Neural crest cell (in vitro differentiated cells): ENCODE results near the gene SLIT3. TPM values are rescaled to one million over a fixed set of nuclear protein-coding genes. Genes with fewer than 3 reads are reported as not detected.

ENCODE experiments used
- DNase-seq: peaks from one replicate; pipeline ENCODE4 v3.0.0; 2021; ENCODE audit warnings: low read depth, mixed read lengths, low spot score
- H3K27ac Mint-ChIP-seq: one replicate; pipeline ENCODE4 v1.8.0; 2021; ENCODE audit warnings: mild to moderate bottlenecking, mixed read lengths; ENCODE audit not compliant: unreplicated experiment
- H3K27me3 Mint-ChIP-seq: 2 replicates; pipeline ENCODE4 v1.8.0; 2021; ENCODE audit warnings: low read depth, mild to moderate bottlenecking, mixed read lengths
- H3K36me3 Mint-ChIP-seq: 2 replicates; pipeline ENCODE4 v1.8.0; 2021; ENCODE audit warnings: low read depth, mild to moderate bottlenecking, mixed read lengths
- H3K4me1 Mint-ChIP-seq: 2 replicates; pipeline ENCODE4 v1.8.0; 2021; ENCODE audit warnings: mixed read lengths
- H3K4me3 Mint-ChIP-seq: one replicate; pipeline ENCODE4 v1.8.0; 2021; ENCODE audit warnings: mild to moderate bottlenecking, mixed read lengths
- H3K9me3 Mint-ChIP-seq: 2 replicates; pipeline ENCODE4 v1.8.0; 2021; ENCODE audit warnings: mixed read lengths
- total RNA-seq: library from RNA; stranded (reverse); gene quantifications from 2 replicates; pipeline ENCODE4 v1.2.1, GENCODE V29; 2021
- TF ChIP-seq, protein P1 (sequence below): fragments of 200-600 bp; sonication (generic); conservative IDR thresholded peaks from 2 replicates; pipeline ENCODE4 v1.5.0; 2021; ENCODE audit warnings: antibody characterized with exemption, mild to moderate bottlenecking

The SLIT3 gene
- total RNA-seq, 1 donor from 2014 or later, result 13.3 TPM

DNA sequence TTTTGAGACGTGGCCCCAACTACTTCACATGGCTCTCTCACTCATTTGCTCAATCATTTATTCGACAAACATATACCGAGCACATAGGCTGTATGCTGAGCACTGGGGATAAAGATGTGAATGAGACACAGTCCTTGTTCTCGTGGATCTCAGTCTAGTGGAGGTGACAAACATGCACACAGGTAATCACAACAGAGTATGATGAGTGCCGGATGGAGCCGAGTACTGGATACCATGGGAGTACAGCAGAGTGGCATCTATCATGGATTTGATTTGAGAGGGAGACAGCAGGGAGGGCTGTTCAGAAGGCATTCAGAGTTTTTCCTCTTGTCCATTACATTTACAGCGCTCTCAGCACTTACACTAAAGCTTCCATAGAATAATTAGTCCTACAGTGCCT is 259.8 kb downstream of the SLIT3 start:
- Mint-ChIP-seq H3K36me3 (no peaks in the 10 kb centered on the region), H3K4me3 (no peak overlapping the region), H3K9me3 (no peaks in the 10 kb centered on the region), H3K4me1 (peaks cover 12% of the 10 kb centered on the region), H3K27me3 (no peaks in the 10 kb centered on the region), H3K27ac (no peak overlapping the region)
- no peak for DNase-seq
- TF ChIP-seq, protein P1, sequence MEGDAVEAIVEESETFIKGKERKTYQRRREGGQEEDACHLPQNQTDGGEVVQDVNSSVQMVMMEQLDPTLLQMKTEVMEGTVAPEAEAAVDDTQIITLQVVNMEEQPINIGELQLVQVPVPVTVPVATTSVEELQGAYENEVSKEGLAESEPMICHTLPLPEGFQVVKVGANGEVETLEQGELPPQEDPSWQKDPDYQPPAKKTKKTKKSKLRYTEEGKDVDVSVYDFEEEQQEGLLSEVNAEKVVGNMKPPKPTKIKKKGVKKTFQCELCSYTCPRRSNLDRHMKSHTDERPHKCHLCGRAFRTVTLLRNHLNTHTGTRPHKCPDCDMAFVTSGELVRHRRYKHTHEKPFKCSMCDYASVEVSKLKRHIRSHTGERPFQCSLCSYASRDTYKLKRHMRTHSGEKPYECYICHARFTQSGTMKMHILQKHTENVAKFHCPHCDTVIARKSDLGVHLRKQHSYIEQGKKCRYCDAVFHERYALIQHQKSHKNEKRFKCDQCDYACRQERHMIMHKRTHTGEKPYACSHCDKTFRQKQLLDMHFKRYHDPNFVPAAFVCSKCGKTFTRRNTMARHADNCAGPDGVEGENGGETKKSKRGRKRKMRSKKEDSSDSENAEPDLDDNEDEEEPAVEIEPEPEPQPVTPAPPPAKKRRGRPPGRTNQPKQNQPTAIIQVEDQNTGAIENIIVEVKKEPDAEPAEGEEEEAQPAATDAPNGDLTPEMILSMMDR, result no peak

DNA sequence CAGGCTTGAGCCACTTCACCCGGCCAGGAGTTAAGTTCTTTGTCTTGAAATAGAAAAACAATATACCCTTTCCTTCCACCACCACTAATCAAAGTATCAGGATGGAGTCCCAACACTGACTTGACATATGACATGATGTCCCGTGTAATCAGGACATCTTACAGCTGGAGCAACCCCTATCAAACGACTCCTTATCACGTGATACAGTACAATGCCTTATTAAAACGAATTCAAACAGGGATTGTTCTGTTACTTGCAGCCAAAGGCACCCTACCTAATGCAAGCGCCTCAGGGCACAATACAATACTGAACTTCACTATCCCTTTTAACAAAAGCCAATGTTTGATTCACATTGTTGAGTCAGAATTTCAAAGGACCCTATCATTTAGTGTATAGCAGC is 261.3 kb downstream of the SLIT3 start:
- Mint-ChIP-seq H3K9me3 (no peaks in the 10 kb centered on the region), H3K4me3 (no peak overlapping the region), H3K27ac (no peak overlapping the region), H3K4me1 (peaks cover 12% of the 10 kb centered on the region), H3K27me3 (no peaks in the 10 kb centered on the region), H3K36me3 (no peaks in the 10 kb centered on the region)
- DNase-seq, result no peak
- TF ChIP-seq, protein P1, result no peak

DNA sequence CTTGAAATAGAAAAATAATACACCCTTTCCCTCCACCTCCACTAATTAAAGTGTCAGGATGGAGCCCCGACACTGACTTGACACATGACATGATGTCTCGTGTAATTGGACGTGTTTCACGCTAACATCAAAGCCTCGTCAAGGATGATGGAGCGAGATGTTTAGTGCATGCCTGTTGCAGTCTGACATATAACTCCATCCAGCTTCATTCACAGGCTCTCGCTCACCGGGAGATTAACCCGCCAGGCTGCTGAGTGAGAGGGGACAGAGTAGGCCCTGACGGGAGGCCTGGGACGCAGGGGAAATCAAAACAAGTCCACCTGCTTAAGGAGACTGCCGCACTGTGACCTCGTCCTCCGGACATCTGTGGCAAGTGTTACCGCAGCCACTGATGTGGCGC is 263.5 kb downstream of the SLIT3 start:
- Mint-ChIP-seq H3K27ac (no peak overlapping the region), H3K36me3 (peaks cover 3% of the 10 kb centered on the region), H3K4me3 (no peak overlapping the region), H3K4me1 (peaks cover 12% of the 10 kb centered on the region), H3K27me3 (no peaks in the 10 kb centered on the region), H3K9me3 (peaks cover 3% of the 10 kb centered on the region)
- no peak for DNase-seq
- TF ChIP-seq, protein P1, result no peak

DNA sequence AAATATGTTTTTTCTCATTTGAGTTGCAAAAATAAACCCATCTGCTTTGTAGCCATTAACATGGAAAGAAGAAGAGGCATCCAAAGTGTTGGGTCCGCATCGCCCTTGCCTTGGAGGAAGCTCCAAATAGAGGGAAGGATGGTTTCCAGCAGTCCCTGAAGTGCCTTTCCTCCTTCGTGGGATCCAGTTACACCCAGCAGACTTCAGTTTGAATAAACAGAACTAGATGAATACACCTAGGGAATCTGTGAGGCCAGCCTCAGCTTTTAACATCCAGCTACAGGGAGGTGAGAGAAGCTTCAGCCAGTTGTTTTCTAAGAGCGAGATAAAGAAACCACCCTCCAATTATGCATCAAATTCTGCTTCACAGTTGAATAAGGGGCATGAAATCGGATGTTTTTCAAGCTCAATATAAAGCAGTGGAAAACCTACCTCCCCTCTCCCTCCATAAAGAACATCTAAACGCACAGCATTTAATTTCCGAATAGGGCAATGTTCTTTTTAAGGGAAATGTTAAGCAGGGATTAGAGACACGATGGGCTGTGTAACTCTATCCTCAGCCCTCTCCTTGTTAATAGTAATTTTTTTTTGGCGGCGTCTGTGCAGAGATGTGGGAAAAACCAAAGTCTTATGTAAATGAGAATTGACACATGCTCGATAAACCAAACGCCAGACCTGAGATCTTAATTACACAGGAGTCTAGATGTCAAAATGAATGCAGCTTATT is 264.7 kb downstream of the SLIT3 start:
- Mint-ChIP-seq H3K4me3 (no peak overlapping the region), H3K36me3 (peaks cover 3% of the 10 kb centered on the region), H3K9me3 (peaks cover 3% of the 10 kb centered on the region), H3K27ac (no peak overlapping the region), H3K27me3 (no peaks in the 10 kb centered on the region), H3K4me1 (peaks cover 15% of the 10 kb centered on the region)
- TF ChIP-seq, protein P1, result no peak
- DNase-seq, result no peak

DNA sequence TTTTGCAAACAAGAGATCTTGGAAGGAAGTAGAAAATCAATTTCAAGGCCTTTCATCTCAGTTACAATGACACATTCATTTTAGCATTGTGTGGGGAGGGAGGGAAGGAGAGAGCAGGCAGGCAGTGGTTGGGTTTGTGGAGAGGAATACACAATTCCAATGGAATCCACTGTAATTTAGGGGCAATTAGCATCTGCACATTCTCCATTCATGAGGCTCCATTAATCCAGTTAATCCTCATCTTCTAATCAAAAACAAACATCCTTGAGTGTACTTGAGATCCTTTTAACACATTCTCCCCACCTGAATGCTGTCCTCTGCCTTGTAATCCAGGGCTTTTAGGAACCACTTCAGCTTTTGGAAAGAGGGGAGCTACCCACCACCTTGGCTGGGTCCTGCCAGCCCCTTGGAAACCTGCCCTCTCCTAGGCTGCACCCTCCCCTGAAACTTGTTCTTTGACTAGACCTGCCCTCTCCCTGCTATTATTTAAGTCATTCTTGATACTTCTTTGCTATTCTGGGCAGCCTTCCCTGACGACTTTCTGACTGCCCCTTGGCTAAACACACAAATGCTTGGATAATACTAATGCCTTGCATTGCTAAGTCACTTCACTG is 271.2 kb downstream of the SLIT3 start:
- Mint-ChIP-seq H3K36me3 (peaks cover 3% of the 10 kb centered on the region), H3K4me1 (peaks cover 40% of the 10 kb centered on the region), H3K9me3 (peaks cover 3% of the 10 kb centered on the region), H3K27ac (peak overlapping the region; percentile 72), H3K27me3 (no peaks in the 10 kb centered on the region), H3K4me3 (no peak overlapping the region)
- DNase-seq, result no peak
- TF ChIP-seq, protein P1, result no peak
